Gastrocnemius medialis (tissue), 4 donors: ENCODE measurements around the gene PDE9A.

Experiments
- POLR2A ChIP-seq, 2 donors: fragments of 450-650 bp; IDR thresholded peaks; one replicate each; pipeline ENCODE4 v1.6.1; 2017; ENCODE audit warnings: antibody characterized with exemption in 2 of 2, mild to moderate bottlenecking in 2 of 2, moderate library complexity in 2 of 2
- TF ChIP-seq, protein P1 (sequence below), 5 experiments: fragments of 450-650 bp in 3 of 5; fragments of 200-600 bp in 2 of 5; sonication (generic) in 2 of 5; IDR thresholded peaks in 4 of 5; conservative IDR thresholded peaks in 1 of 5; 1 replicate in 4 of 5; 2 replicates in 1 of 5; pipeline ENCODE4 v1.5.1; 2016 to 2019; ENCODE audit warnings: antibody characterized with exemption in 5 of 5, mild to moderate bottlenecking in 3 of 5, moderate library complexity in 3 of 5

GRCh38 chr21:42680058-42680330, 26.6 kb downstream of the PDE9A start:
- TF ChIP-seq, protein P1, sequence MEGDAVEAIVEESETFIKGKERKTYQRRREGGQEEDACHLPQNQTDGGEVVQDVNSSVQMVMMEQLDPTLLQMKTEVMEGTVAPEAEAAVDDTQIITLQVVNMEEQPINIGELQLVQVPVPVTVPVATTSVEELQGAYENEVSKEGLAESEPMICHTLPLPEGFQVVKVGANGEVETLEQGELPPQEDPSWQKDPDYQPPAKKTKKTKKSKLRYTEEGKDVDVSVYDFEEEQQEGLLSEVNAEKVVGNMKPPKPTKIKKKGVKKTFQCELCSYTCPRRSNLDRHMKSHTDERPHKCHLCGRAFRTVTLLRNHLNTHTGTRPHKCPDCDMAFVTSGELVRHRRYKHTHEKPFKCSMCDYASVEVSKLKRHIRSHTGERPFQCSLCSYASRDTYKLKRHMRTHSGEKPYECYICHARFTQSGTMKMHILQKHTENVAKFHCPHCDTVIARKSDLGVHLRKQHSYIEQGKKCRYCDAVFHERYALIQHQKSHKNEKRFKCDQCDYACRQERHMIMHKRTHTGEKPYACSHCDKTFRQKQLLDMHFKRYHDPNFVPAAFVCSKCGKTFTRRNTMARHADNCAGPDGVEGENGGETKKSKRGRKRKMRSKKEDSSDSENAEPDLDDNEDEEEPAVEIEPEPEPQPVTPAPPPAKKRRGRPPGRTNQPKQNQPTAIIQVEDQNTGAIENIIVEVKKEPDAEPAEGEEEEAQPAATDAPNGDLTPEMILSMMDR (IDR thresholded peaks at IDR 0.05 in 4 of 5, conservative IDR thresholded peaks at IDR 0.05 in 1 of 5), result no peak
- no peak for TF ChIP-seq POLR2A (IDR thresholded peaks at IDR 0.05)
